Osteoblast (primary cell): ENCODE data around the gene FBXW4. TPM values are rescaled to one million over a fixed set of nuclear protein-coding genes. Genes with fewer than 3 reads are reported as not detected.

Source experiments
- DNase-seq: peaks from one replicate; pipeline ENCODE4 v3.0.0; 2011; ENCODE audit warnings: low spot score, mixed read lengths; ENCODE audit not compliant: insufficient read length; ENCODE audit errors: missing footprints
- H2AFZ ChIP-seq: 2 replicates; pipeline ENCODE4 v1.6.0; 2011; ENCODE audit warnings: mild to moderate bottlenecking, low read length
- H3K27ac ChIP-seq: 2 replicates; pipeline ENCODE4 v1.5.1; 2011; ENCODE audit warnings: mild to moderate bottlenecking, low read depth, low read length, moderate library complexity
- H3K27me3 ChIP-seq: 2 replicates; pipeline ENCODE4 v1.6.0; 2012; ENCODE audit warnings: mild to moderate bottlenecking, control low read depth, inconsistent platforms, low read length, moderate library complexity; ENCODE audit not compliant: insufficient read depth
- H3K36me3 ChIP-seq: 2 replicates; pipeline ENCODE4 v1.5.1; 2011; ENCODE audit warnings: mild to moderate bottlenecking, low read length, control low read depth, moderate library complexity; ENCODE audit not compliant: insufficient read depth
- H3K4me1 ChIP-seq: 2 replicates; pipeline ENCODE4 v1.5.1; 2011; ENCODE audit warnings: mild to moderate bottlenecking, low read length, control low read depth, moderate library complexity; ENCODE audit not compliant: insufficient read depth
- H3K4me2 ChIP-seq: 2 replicates; pipeline ENCODE4 v1.6.0; 2011; ENCODE audit warnings: mild to moderate bottlenecking, low read length; ENCODE audit not compliant: insufficient read depth
- H3K4me3 ChIP-seq: fragments of 200-600 bp; sonication (generic); 3 replicates; pipeline ENCODE4 v1.5.1; 2012; ENCODE audit warnings: mild to moderate bottlenecking, low read length, inconsistent platforms; ENCODE audit not compliant: insufficient read depth
- H3K79me2 ChIP-seq: 2 replicates; pipeline ENCODE4 v1.6.0; 2012; ENCODE audit warnings: mild to moderate bottlenecking, low read length, control low read depth, inconsistent platforms; ENCODE audit not compliant: insufficient read depth
- H3K9me3 ChIP-seq: 2 replicates; pipeline ENCODE4 v1.5.1; 2011; ENCODE audit warnings: low read depth, low read length, control low read depth
- H4K20me1 ChIP-seq: 2 replicates; pipeline ENCODE4 v1.6.0; 2012; ENCODE audit warnings: mild to moderate bottlenecking, low read length, control low read depth; ENCODE audit not compliant: insufficient read depth
- total RNA-seq: library from RNA; depleted of rRNA; stranded (reverse); fragments of >200 nt; gene quantifications from 2 replicates; pipeline ENCODE4 v1.2.3, GENCODE V29; 2012
- TF ChIP-seq, protein P1 (sequence below): IDR thresholded peaks from 2 replicates; pipeline ENCODE4 v1.5.1; 2011; ENCODE audit warnings: mild to moderate bottlenecking, low read depth, low read length, moderate library complexity; ENCODE audit errors: extremely low read depth

The FBXW4 gene
- total RNA-seq, 1 donor: 40.2 TPM

DNA sequence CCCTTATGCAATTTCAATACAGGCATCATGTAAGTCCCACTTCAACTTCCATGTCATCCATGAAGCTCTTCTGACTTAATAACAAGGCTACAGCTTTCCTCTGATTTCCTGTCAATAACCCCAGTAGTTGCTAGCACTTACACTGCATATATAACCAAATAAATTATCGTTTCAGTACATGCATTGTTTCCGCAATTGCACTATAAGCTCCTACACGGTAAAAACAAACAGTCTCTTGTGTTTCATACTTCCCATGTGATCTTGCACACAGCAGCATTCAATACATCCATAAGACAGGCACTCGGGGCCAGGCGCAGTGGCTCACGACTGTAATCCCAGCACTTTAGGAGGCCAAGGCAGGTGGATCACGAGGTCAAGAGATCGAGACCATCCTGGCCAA, 41.4 kb downstream of the FBXW4 start:
- no peak overlapping the region for H3K4me2 ChIP-seq
- no peaks in the 10 kb centered on the region for H3K4me1 ChIP-seq
- DNase-seq: no peak
- no peak overlapping the region for H3K27ac ChIP-seq
- H3K79me2 ChIP-seq: no peaks in the 10 kb centered on the region
- H2AFZ ChIP-seq: no peak overlapping the region
- H4K20me1 ChIP-seq: peaks cover 10% of the 10 kb centered on the region
- TF ChIP-seq, protein P1, sequence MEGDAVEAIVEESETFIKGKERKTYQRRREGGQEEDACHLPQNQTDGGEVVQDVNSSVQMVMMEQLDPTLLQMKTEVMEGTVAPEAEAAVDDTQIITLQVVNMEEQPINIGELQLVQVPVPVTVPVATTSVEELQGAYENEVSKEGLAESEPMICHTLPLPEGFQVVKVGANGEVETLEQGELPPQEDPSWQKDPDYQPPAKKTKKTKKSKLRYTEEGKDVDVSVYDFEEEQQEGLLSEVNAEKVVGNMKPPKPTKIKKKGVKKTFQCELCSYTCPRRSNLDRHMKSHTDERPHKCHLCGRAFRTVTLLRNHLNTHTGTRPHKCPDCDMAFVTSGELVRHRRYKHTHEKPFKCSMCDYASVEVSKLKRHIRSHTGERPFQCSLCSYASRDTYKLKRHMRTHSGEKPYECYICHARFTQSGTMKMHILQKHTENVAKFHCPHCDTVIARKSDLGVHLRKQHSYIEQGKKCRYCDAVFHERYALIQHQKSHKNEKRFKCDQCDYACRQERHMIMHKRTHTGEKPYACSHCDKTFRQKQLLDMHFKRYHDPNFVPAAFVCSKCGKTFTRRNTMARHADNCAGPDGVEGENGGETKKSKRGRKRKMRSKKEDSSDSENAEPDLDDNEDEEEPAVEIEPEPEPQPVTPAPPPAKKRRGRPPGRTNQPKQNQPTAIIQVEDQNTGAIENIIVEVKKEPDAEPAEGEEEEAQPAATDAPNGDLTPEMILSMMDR: no peak
- H3K4me3 ChIP-seq: no peak overlapping the region
- no peaks in the 10 kb centered on the region for H3K9me3 ChIP-seq
- H3K36me3 ChIP-seq: peaks cover 23% of the 10 kb centered on the region
- H3K27me3 ChIP-seq: no peaks in the 10 kb centered on the region

DNA sequence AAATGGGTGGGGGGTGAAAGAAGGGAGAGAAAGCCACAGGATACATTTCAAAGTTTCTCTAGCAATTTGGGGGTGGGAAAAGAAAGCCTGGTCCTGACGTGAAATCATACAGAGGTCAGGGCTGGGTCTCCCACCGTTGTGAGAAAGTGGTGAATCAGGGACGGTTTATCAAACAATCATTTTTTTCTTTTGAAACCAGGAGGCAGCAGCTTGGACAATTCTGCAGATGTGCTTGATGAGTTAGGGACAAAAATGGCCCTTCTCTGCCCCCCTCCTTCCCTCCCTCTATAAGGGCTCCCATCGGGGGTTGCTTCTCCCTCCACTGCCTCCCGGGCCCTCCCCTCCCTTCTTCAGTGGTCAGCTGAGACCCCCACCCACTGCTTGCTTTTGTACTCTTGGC, 43.6 kb downstream of the FBXW4 start:
- no peak overlapping the region for H3K4me3 ChIP-seq
- no peaks in the 10 kb centered on the region for H3K9me3 ChIP-seq
- H2AFZ ChIP-seq: no peak overlapping the region
- no peaks in the 10 kb centered on the region for H3K79me2 ChIP-seq
- no peaks in the 10 kb centered on the region for H3K27me3 ChIP-seq
- H3K4me2 ChIP-seq: no peak overlapping the region
- TF ChIP-seq, protein P1: no peak
- no peak for DNase-seq
- peaks cover 12% of the 10 kb centered on the region for H4K20me1 ChIP-seq
- no peaks in the 10 kb centered on the region for H3K4me1 ChIP-seq
- no peak overlapping the region for H3K27ac ChIP-seq
- peaks cover 15% of the 10 kb centered on the region for H3K36me3 ChIP-seq

DNA sequence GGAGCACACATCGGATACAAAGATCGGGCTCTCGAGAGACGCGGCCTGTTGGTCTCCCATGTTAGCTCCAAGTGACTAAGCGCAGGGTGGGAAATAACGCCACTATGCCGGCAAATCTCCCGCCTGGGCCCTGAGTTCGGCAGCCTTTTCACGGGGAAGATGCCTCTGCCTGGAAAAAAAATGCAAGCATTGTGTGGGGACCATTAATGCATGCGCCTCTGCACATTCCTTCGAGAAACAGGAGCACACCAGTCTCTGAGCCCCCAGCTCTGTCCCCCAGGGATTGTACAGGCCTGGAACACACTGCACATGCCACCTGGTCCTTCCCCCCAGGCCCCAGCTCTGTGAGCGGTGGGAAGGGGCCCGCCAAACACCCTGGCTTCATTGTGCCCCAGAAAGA, 44.1 kb downstream of the FBXW4 start:
- no peaks in the 10 kb centered on the region for H3K27me3 ChIP-seq
- no peak overlapping the region for H3K4me2 ChIP-seq
- no peak for DNase-seq
- no peak overlapping the region for H3K4me3 ChIP-seq
- H3K4me1 ChIP-seq: no peaks in the 10 kb centered on the region
- H3K27ac ChIP-seq: no peak overlapping the region
- H3K9me3 ChIP-seq: no peaks in the 10 kb centered on the region
- peaks cover 10% of the 10 kb centered on the region for H3K36me3 ChIP-seq
- H2AFZ ChIP-seq: no peak overlapping the region
- no peaks in the 10 kb centered on the region for H3K79me2 ChIP-seq
- H4K20me1 ChIP-seq: peaks cover 14% of the 10 kb centered on the region
- TF ChIP-seq, protein P1: no peak

DNA sequence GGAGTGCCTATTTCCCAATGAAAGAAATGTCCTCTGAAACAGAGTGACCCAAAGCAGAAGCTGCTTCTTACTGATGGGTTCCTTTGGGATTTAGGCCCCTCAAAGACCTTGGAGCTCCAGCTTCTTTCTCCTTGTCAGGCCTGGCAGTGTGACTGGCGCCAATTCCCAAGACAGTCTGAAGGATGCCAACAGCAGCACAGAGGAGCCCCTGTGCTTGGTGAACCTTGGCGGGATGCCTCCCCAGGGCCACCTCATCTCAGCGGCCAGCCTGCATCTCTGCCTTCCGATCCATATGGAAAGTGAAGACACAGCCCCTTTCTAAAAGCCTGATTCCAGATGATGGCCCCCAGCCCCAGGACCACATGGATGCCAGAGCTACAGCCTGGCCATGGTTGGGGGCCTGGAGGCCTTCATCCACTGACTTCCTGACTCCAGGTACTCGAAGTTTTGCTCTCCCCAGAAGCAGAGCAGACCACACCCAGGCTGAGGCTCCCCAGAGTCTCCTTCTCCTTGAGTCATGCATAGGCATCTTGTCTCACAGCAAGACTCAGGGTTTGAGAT, 45.4 kb downstream of the FBXW4 start:
- Histone ChIP-seq H3K27me3 (no peaks in the 10 kb centered on the region), H3K4me2 (no peak overlapping the region), H3K9me3 (no peaks in the 10 kb centered on the region), H3K4me3 (no peak overlapping the region), H2AFZ (no peak overlapping the region), H4K20me1 (peaks cover 12% of the 10 kb centered on the region), H3K27ac (no peak overlapping the region), H3K4me1 (no peaks in the 10 kb centered on the region), H3K36me3 (peaks cover 7% of the 10 kb centered on the region), H3K79me2 (no peaks in the 10 kb centered on the region)
- TF ChIP-seq, protein P1: no peak
- no peak for DNase-seq
